Measurements from ENCODE around the gene SOSTDC1. TPM values are rescaled to one million over a fixed set of nuclear protein-coding genes. Genes with fewer than 3 reads are reported as not detected.

The SOSTDC1 gene
- total RNA-seq, 1 experiment from 2014 or later = 0.20 TPM

GRCh38 chr7:16416289-16417282 lies 49.0 kb downstream of the SOSTDC1 start:
- Histone ChIP-seq H3K27me3 (ENCODE audit: insufficient read depth, low read length) (no peaks in the 10 kb centered on the region), H3K4me3 (replicated peaks in 1 of 2; ENCODE audit: low read depth in 1 of 2, low read length in 2 of 2) (no peak overlapping the region), H3K9ac (ENCODE audit: low read length) (no peak overlapping the region), H3K4me2 (ENCODE audit: low read length) (no peak overlapping the region), H3K36me3 (ENCODE audit: control insufficient read depth in 1 of 2, insufficient read depth in 2 of 2, low read length in 2 of 2) (no peaks in the 10 kb centered on the region), H4K20me1 (ENCODE audit: insufficient read depth) (no peaks in the 10 kb centered on the region), H2AFZ (ENCODE audit: low read depth, low read length, poor library complexity, severe bottlenecking) (no peak overlapping the region), H3K9me3 (ENCODE audit: control insufficient read depth in 1 of 2, insufficient read depth in 1 of 2, low read depth in 1 of 2, low read length in 2 of 2) (no peaks in the 10 kb centered on the region), H3K27ac (ENCODE audit: low read depth, low read length) (no peak overlapping the region), H3K79me2 (ENCODE audit: insufficient read depth, low read length) (no peaks in the 10 kb centered on the region), H3K9me2 (ENCODE audit: insufficient read depth) (no peaks in the 10 kb centered on the region), H3K4me1 (ENCODE audit: control insufficient read depth in 1 of 2, insufficient read depth in 2 of 2, low read length in 2 of 2) (peaks cover 5 to 9% of the 10 kb centered on the region in 2 experiments; a peak in 3 of 4 replicates)
- intact Hi-C loops (cut with micrococcal nuclease) = no loop called here
- DNase-seq (ENCODE audit: low read depth, low spot score) = no peak
- TF ChIP-seq, protein P1, sequence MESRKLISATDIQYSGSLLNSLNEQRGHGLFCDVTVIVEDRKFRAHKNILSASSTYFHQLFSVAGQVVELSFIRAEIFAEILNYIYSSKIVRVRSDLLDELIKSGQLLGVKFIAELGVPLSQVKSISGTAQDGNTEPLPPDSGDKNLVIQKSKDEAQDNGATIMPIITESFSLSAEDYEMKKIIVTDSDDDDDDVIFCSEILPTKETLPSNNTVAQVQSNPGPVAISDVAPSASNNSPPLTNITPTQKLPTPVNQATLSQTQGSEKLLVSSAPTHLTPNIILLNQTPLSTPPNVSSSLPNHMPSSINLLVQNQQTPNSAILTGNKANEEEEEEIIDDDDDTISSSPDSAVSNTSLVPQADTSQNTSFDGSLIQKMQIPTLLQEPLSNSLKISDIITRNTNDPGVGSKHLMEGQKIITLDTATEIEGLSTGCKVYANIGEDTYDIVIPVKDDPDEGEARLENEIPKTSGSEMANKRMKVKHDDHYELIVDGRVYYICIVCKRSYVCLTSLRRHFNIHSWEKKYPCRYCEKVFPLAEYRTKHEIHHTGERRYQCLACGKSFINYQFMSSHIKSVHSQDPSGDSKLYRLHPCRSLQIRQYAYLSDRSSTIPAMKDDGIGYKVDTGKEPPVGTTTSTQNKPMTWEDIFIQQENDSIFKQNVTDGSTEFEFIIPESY (IDR thresholded peaks at IDR 0.05; ENCODE audit: extremely low read depth, insufficient replicate concordance, low read length) = no peak
- TF ChIP-seq ELF1 (IDR thresholded peaks at IDR 0.05; ENCODE audit: borderline replicate concordance, low read depth) = no peak
- no peak for TF ChIP-seq POLR2AphosphoS5 (IDR thresholded peaks at IDR 0.05; ENCODE audit: low read depth, low read length)
- RAD21 ChIA-PET (ENCODE audit: low non-redundant PET in 1 of 2, low total read pairs in 2 of 2, uncharacterized antibody in 2 of 2, unreplicated experiment in 2 of 2) = no interaction called here
- POLR2A ChIA-PET = no interaction called here
- CTCF ChIA-PET = no interaction called here
- no TSS peak for BruUV-seq (replicated peaks)
- no peak for ATAC-seq
